Stomach (tissue), 4 donors: ENCODE measurements around the gene PTPRG.

Experiments
- CTCF ChIP-seq, 7 experiments: fragments of 450-650 bp in 4 of 7; fragments of 200-600 bp in 3 of 7; sonication (generic) in 3 of 7; IDR thresholded peaks; one replicate each; pipeline ENCODE4 v1.5.1; 2016 to 2019; ENCODE audit warnings: antibody characterized with exemption in 7 of 7, control low read depth in 2 of 7, mild to moderate bottlenecking in 1 of 7
- EP300 ChIP-seq: sonication (generic); formaldehyde crosslinking; IDR thresholded peaks from one replicate; pipeline ENCODE4 v1.6.1; 2017; ENCODE audit warnings: antibody characterized with exemption
- POLR2A ChIP-seq, 4 donors: fragments of 450-650 bp; IDR thresholded peaks; one replicate each; pipeline ENCODE4 v1.6.1; 2016; ENCODE audit warnings: antibody characterized with exemption in 4 of 4, control low read depth in 2 of 4, mild to moderate bottlenecking in 1 of 4, moderate library complexity in 1 of 4
- POLR2AphosphoS5 ChIP-seq, 3 donors: sonication (generic); formaldehyde crosslinking; IDR thresholded peaks; one replicate each; pipeline ENCODE4 v1.6.1; 2016; ENCODE audit warnings: antibody characterized with exemption in 3 of 3

GRCh38 chr3:62260655-62261054, 699.3 kb downstream of the PTPRG start:
- no peak for TF ChIP-seq CTCF (IDR thresholded peaks at IDR 0.05)
- no peak for TF ChIP-seq POLR2AphosphoS5 (IDR thresholded peaks at IDR 0.05)
- no peak for TF ChIP-seq POLR2A (IDR thresholded peaks at IDR 0.05)
- TF ChIP-seq EP300, result no peak
